ENCODE data around the gene ARHGAP21.
"Not testable (repeated sequence)": the region's sequence is repeated elsewhere in the genome, so short reads cannot be mapped to it uniquely, and the experiment has no call there.

The ARHGAP21 gene

GRCh38 chr10:24758254-24758653, 34.6 kb upstream of the ARHGAP21 start:
- H3K9me3 ChIP-seq (ENCODE audit: control extremely low read depth in 1 of 5, control insufficient read depth in 4 of 5, insufficient read depth in 2 of 5, low read depth in 1 of 5, low read length in 4 of 5); POLR2A ChIA-PET; H3K36me3 ChIP-seq (ENCODE audit: control insufficient read depth in 4 of 4, insufficient read depth in 4 of 4, low read length in 3 of 4); DNase-seq; CTCF ChIA-PET; H3K4me3 ChIP-seq (ENCODE audit: control insufficient read depth in 1 of 7, extremely low read depth in 1 of 7, insufficient read depth in 4 of 7, low read depth in 2 of 7, low read length in 6 of 7); H3K27me3 ChIP-seq (replicated peaks in 2 of 5; ENCODE audit: control insufficient read depth in 4 of 5, insufficient read depth in 5 of 5, low read length in 4 of 5); H3K27ac ChIP-seq (ENCODE audit: insufficient read depth in 1 of 2, low read depth in 1 of 2, low read length in 2 of 2, poor library complexity in 1 of 2, severe bottlenecking in 2 of 2); H3K4me1 ChIP-seq (ENCODE audit: control extremely low read depth in 1 of 4, control insufficient read depth in 4 of 4, insufficient read depth in 4 of 4, low read length in 3 of 4): not testable (repeated sequence)
- WGBS (ENCODE audit: insufficient coverage): 60% methylated on average over 1 of the region's 3 CpGs

GRCh38 chr10:24756283-24756682, 32.6 kb upstream of the ARHGAP21 start:
- Histone ChIP-seq H3K27me3 (replicated peaks in 2 of 5; ENCODE audit: control insufficient read depth in 4 of 5, insufficient read depth in 5 of 5, low read length in 4 of 5) (no peaks in the 10 kb centered on the region), H3K36me3 (ENCODE audit: control insufficient read depth in 4 of 4, insufficient read depth in 4 of 4, low read length in 3 of 4) (no peaks in the 10 kb centered on the region), H3K4me1 (ENCODE audit: control extremely low read depth in 1 of 4, control insufficient read depth in 4 of 4, insufficient read depth in 4 of 4, low read length in 3 of 4) (no peaks in the 10 kb centered on the region), H3K4me3 (ENCODE audit: control insufficient read depth in 1 of 7, extremely low read depth in 1 of 7, insufficient read depth in 4 of 7, low read depth in 2 of 7, low read length in 6 of 7) (no peak overlapping the region), H3K9me3 (ENCODE audit: control extremely low read depth in 1 of 5, control insufficient read depth in 4 of 5, insufficient read depth in 2 of 5, low read depth in 1 of 5, low read length in 4 of 5) (no peaks in the 10 kb centered on the region), H3K27ac (ENCODE audit: insufficient read depth in 1 of 2, low read depth in 1 of 2, low read length in 2 of 2, poor library complexity in 1 of 2, severe bottlenecking in 2 of 2) (no peak overlapping the region)
- 100% methylated on average over 1 of the region's 1 CpG for WGBS (ENCODE audit: insufficient coverage)
- no peak for DNase-seq
- CTCF ChIA-PET: no interaction called here
- POLR2A ChIA-PET: no interaction called here

GRCh38 chr10:24751716-24752115, 28.0 kb upstream of the ARHGAP21 start:
- peak in 1 of 3 donors; percentile 8 for DNase-seq
- Histone ChIP-seq H3K4me1 (ENCODE audit: control extremely low read depth in 1 of 4, control insufficient read depth in 4 of 4, insufficient read depth in 4 of 4, low read length in 3 of 4) (no peaks in the 10 kb centered on the region), H3K4me3 (ENCODE audit: control insufficient read depth in 1 of 7, extremely low read depth in 1 of 7, insufficient read depth in 4 of 7, low read depth in 2 of 7, low read length in 6 of 7) (no peak overlapping the region), H3K27me3 (replicated peaks in 2 of 5; ENCODE audit: control insufficient read depth in 4 of 5, insufficient read depth in 5 of 5, low read length in 4 of 5) (no peaks in the 10 kb centered on the region), H3K9me3 (ENCODE audit: control extremely low read depth in 1 of 5, control insufficient read depth in 4 of 5, insufficient read depth in 2 of 5, low read depth in 1 of 5, low read length in 4 of 5) (no peaks in the 10 kb centered on the region), H3K36me3 (ENCODE audit: control insufficient read depth in 4 of 4, insufficient read depth in 4 of 4, low read length in 3 of 4) (no peaks in the 10 kb centered on the region), H3K27ac (ENCODE audit: insufficient read depth in 1 of 2, low read depth in 1 of 2, low read length in 2 of 2, poor library complexity in 1 of 2, severe bottlenecking in 2 of 2) (no peak overlapping the region)
- POLR2A ChIA-PET: no interaction called here
- CTCF ChIA-PET: interaction anchor here (1.2 kb wide), 1 partner anchor 63 kb away, joined by 3 read pairs; no protein-coding TSS in a partner anchor
- WGBS (ENCODE audit: insufficient coverage): 100% methylated on average over 1 of the region's 1 CpG

GRCh38 chr10:24750695-24751094, 27.0 kb upstream of the ARHGAP21 start:
- DNase-seq: no peak
- Histone ChIP-seq H3K36me3 (ENCODE audit: control insufficient read depth in 4 of 4, insufficient read depth in 4 of 4, low read length in 3 of 4) (no peaks in the 10 kb centered on the region), H3K9me3 (ENCODE audit: control extremely low read depth in 1 of 5, control insufficient read depth in 4 of 5, insufficient read depth in 2 of 5, low read depth in 1 of 5, low read length in 4 of 5) (no peaks in the 10 kb centered on the region), H3K4me3 (ENCODE audit: control insufficient read depth in 1 of 7, extremely low read depth in 1 of 7, insufficient read depth in 4 of 7, low read depth in 2 of 7, low read length in 6 of 7) (no peak overlapping the region), H3K27me3 (replicated peaks in 2 of 5; ENCODE audit: control insufficient read depth in 4 of 5, insufficient read depth in 5 of 5, low read length in 4 of 5) (peaks cover 0 to 3% (median 0%) of the 10 kb centered on the region in 5 experiments), H3K27ac (ENCODE audit: insufficient read depth in 1 of 2, low read depth in 1 of 2, low read length in 2 of 2, poor library complexity in 1 of 2, severe bottlenecking in 2 of 2) (no peak overlapping the region), H3K4me1 (ENCODE audit: control extremely low read depth in 1 of 4, control insufficient read depth in 4 of 4, insufficient read depth in 4 of 4, low read length in 3 of 4) (no peaks in the 10 kb centered on the region)
- POLR2A ChIA-PET: no interaction called here
- WGBS (ENCODE audit: insufficient coverage): no CpG with 5 or more reads among the region's 2 CpGs
- CTCF ChIA-PET: no interaction called here

GRCh38 chr10:24748214-24748613, 24.5 kb upstream of the ARHGAP21 start:
- POLR2A ChIA-PET: no interaction called here
- H3K4me3 ChIP-seq (ENCODE audit: control insufficient read depth in 1 of 7, extremely low read depth in 1 of 7, insufficient read depth in 4 of 7, low read depth in 2 of 7, low read length in 6 of 7): no peak overlapping the region
- H3K27ac ChIP-seq (ENCODE audit: insufficient read depth in 1 of 2, low read depth in 1 of 2, low read length in 2 of 2, poor library complexity in 1 of 2, severe bottlenecking in 2 of 2): no peak overlapping the region
- WGBS (ENCODE audit: insufficient coverage): 100% methylated on average over 1 of the region's 4 CpGs
- peaks cover 0 to 7% (median 0%) of the 10 kb centered on the region in 5 experiments for H3K27me3 ChIP-seq (replicated peaks in 2 of 5; ENCODE audit: control insufficient read depth in 4 of 5, insufficient read depth in 5 of 5, low read length in 4 of 5)
- H3K9me3 ChIP-seq (ENCODE audit: control extremely low read depth in 1 of 5, control insufficient read depth in 4 of 5, insufficient read depth in 2 of 5, low read depth in 1 of 5, low read length in 4 of 5): no peaks in the 10 kb centered on the region
- CTCF ChIA-PET: no interaction called here
- no peak for DNase-seq
- no peaks in the 10 kb centered on the region for H3K36me3 ChIP-seq (ENCODE audit: control insufficient read depth in 4 of 4, insufficient read depth in 4 of 4, low read length in 3 of 4)
- peaks cover 0 to 2% (median 0%) of the 10 kb centered on the region in 4 experiments for H3K4me1 ChIP-seq (ENCODE audit: control extremely low read depth in 1 of 4, control insufficient read depth in 4 of 4, insufficient read depth in 4 of 4, low read length in 3 of 4)

- Histone ChIP-seq H3K9me3 (ENCODE audit: control extremely low read depth in 1 of 5, control insufficient read depth in 4 of 5, insufficient read depth in 2 of 5, low read depth in 1 of 5, low read length in 4 of 5) (peaks cover 0 to 3% (median 0%) of the 10 kb centered on the region in 5 experiments), H3K27me3 (replicated peaks in 2 of 5; ENCODE audit: control insufficient read depth in 4 of 5, insufficient read depth in 5 of 5, low read length in 4 of 5) (peaks cover 0 to 7% (median 0%) of the 10 kb centered on the region in 5 experiments), H3K4me1 (ENCODE audit: control extremely low read depth in 1 of 4, control insufficient read depth in 4 of 4, insufficient read depth in 4 of 4, low read length in 3 of 4) (peaks cover 0 to 2% (median 0%) of the 10 kb centered on the region in 4 experiments), H3K27ac (ENCODE audit: insufficient read depth in 1 of 2, low read depth in 1 of 2, low read length in 2 of 2, poor library complexity in 1 of 2, severe bottlenecking in 2 of 2) (no peak overlapping the region), H3K4me3 (ENCODE audit: control insufficient read depth in 1 of 7, extremely low read depth in 1 of 7, insufficient read depth in 4 of 7, low read depth in 2 of 7, low read length in 6 of 7) (no peak overlapping the region), H3K36me3 (ENCODE audit: control insufficient read depth in 4 of 4, insufficient read depth in 4 of 4, low read length in 3 of 4) (no peaks in the 10 kb centered on the region)
- CTCF ChIA-PET: interaction anchor here (0.5 to 0.9 kb wide), 2 partner anchors 19 to 227 kb away, joined by 3 read pairs; no protein-coding TSS in a partner anchor
- POLR2A ChIA-PET: no interaction called here
- DNase-seq: peak in 2 of 3 donors; percentile 76 to 85
- 0% methylated on average over 1 of the region's 3 CpGs for WGBS (ENCODE audit: insufficient coverage)
These were observed 21.3 kb upstream of the ARHGAP21 start for GRCh38 chr10:24744946-24745345.

GRCh38 chr10:24740714-24741113, 17.0 kb upstream of the ARHGAP21 start:
- peaks cover 0 to 3% (median 0%) of the 10 kb centered on the region in 5 experiments for H3K27me3 ChIP-seq (replicated peaks in 2 of 5; ENCODE audit: control insufficient read depth in 4 of 5, insufficient read depth in 5 of 5, low read length in 4 of 5)
- H3K4me1 ChIP-seq (ENCODE audit: control extremely low read depth in 1 of 4, control insufficient read depth in 4 of 4, insufficient read depth in 4 of 4, low read length in 3 of 4): peaks cover 0 to 2% (median 0%) of the 10 kb centered on the region in 4 experiments
- H3K4me3 ChIP-seq (ENCODE audit: control insufficient read depth in 1 of 7, extremely low read depth in 1 of 7, insufficient read depth in 4 of 7, low read depth in 2 of 7, low read length in 6 of 7): no peak overlapping the region
- CTCF ChIA-PET: no interaction called here
- POLR2A ChIA-PET: no interaction called here
- H3K36me3 ChIP-seq (ENCODE audit: control insufficient read depth in 4 of 4, insufficient read depth in 4 of 4, low read length in 3 of 4): no peaks in the 10 kb centered on the region
- no peak for DNase-seq
- H3K27ac ChIP-seq (ENCODE audit: insufficient read depth in 1 of 2, low read depth in 1 of 2, low read length in 2 of 2, poor library complexity in 1 of 2, severe bottlenecking in 2 of 2): no peak overlapping the region
- no CpG with 5 or more reads among the region's 1 CpG for WGBS (ENCODE audit: insufficient coverage)
- H3K9me3 ChIP-seq (ENCODE audit: control extremely low read depth in 1 of 5, control insufficient read depth in 4 of 5, insufficient read depth in 2 of 5, low read depth in 1 of 5, low read length in 4 of 5): peaks cover 0 to 3% (median 0%) of the 10 kb centered on the region in 5 experiments
